HG03039 (cell line): ENCODE results near the gene PTPRJ.
"Not testable (repeated sequence)": the region's sequence is repeated elsewhere in the genome, so short reads cannot be mapped to it uniquely, and the experiment has no call there.

Source experiments
- ATAC-seq: cut with Tn5 transposase; IDR thresholded peaks from one replicate; pipeline ENCODE4 v1.9.1; 2021; ENCODE audit warnings: mild to moderate bottlenecking, moderate library complexity; ENCODE audit not compliant: unreplicated experiment

The PTPRJ gene

DNA sequence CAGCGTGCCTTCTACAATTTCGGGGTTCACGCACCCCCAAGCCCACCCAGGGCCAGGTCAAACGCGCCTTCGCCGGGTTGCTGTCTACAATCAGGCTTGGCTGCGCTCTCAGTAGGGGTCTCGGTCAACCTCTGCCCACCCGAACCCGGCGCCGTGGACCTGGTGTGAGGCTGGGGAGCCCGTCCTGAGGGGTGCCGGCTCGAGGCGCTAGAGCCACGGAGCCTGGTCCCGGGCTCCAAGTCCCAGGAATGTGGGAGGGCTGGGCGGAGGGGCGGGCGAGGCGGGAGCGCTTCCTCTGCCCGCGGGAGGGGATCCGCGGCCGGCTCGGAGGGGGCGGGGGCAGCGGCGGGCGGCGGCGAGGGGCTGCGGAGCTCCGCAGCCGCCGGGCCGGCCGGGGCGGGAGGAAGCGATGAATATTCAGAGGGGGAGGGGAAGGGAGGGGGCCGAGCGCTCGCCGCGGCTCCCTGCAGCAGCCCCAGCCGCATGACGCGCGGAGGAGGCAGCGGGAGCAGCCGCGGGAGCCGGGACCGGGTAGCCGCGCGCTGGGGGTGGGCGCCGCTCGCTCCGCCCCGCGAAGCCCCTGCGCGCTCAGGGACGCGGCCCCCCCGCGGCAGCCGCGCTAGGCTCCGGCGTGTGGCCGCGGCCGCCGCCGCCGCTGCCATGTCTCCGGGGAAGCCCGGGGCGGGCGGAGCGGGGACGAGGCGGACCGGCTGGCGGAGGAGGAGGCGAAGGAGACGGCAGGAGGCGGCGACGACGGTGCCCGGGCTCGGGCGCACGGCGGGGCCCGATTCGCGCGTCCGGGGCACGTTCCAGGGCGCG, at the start of gene PTPRJ:
PTPRJ (plus strand) TSS at position 472 of the 819 bp plus-strand sequence. CDS start 354 bp downstream, outside the sequence.
- peak; percentile 46 for ATAC-seq

DNA sequence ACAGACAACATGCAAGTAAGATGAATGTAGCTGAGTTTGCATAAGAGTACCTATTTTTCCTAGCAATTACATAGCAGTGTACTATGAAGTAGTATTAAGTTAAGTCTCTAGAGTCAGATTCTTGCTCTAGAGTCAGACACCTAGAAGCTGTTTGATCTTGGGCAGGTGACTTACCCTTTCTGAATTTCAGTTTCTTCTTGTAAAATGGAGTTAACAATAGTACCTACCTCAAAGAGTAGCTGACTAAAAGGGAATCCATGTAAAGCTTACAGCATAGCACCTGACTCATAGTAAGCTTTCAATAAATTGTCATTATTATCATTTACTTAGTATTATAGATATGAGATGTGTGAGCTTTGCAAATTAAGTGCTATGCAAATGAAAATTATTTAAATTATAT, 47.8 kb upstream of the PTPRJ start:
- ATAC-seq, result no peak

DNA sequence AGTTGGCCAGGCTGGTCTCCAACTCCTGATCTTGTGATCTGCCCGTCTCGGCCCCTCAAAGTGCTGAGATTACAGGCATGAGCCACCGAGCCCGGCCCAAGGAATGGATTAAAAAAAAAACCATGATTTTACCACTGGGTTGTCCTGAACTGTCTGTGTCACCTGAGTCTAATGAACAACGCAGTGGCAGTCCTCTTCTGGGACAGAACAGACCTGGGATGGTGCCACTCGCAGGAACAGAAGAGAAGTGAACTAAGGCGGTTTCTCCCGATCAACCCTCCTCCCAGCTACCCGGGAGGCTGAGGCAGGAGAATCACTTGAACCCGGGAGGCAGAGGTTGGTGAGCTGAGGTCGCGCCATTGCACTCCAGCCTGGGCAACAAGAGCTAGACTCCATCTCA, 46.6 kb upstream of the PTPRJ start:
- ATAC-seq, result not testable (repeated sequence)

DNA sequence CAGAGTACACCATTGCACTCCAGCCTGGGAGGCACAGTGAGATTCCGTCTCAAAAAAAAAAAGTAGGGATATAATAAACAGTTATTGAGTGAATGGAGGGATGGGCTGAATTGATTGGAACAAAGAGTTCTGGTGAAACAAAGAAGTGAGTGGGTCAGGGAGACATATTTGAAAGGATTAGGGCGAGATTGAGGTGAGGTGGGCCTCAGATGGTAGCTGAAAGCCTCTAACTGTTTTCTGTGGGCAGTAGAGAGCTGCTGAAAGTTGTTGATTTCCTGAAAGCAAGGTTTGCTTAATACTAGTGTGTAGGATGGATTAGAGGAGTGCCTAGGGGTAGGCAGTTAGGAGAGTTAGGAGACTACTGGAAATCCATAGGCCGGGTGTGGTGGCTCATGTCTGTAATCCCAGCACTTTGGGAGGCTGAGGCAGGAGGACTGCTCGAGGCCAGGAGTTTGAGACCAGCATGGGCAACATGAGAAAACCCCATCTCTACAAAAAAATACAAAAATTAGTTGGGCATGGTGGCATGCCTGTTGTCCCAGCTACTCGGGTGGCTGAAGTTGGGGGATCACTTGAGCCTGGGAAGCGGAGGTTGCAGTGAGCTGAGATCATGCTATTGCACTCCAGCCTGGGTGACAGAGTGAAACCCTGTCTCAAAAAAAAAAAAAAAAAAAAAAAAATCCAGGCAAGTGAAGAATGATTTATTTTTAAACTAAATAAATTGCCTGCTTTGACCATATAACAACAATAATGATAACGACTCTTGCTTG, 41.4 kb upstream of the PTPRJ start:
- no peak for ATAC-seq

DNA sequence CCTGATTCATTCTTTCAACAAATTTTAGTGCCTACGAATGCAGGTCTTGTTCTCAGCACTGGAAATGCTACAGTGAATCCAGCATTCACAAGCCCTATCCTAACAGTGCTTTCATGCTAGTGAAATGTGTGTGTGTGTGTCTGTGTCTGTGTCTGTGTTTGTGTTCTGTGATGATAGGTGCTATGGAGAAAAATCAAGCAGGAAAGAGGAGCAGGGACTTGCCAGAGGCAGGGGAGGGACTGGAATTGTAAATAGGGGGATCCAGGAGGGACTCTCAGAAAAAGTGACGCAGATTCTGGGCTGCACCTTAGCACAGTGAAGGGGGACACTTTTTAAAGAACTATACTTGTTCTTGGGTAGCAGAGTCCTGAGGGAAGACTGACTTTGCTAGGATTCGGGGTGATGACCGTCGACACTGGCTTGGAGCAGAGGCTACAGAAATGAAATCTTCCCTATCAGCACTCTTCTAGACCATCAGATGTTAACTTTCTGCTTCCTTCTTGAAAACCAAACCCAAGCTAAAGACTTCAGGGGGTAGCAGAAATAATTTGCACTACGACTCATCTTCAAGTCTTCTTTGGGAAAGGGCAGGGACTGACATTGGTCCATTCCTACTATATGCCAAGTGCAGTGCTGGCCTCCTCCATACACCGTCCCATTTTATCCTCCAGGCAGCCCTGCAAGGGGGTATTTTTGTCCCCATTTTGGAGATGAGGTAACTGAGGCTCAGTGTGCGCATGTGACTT, 39.3 kb upstream of the PTPRJ start:
- ATAC-seq, result no peak

DNA sequence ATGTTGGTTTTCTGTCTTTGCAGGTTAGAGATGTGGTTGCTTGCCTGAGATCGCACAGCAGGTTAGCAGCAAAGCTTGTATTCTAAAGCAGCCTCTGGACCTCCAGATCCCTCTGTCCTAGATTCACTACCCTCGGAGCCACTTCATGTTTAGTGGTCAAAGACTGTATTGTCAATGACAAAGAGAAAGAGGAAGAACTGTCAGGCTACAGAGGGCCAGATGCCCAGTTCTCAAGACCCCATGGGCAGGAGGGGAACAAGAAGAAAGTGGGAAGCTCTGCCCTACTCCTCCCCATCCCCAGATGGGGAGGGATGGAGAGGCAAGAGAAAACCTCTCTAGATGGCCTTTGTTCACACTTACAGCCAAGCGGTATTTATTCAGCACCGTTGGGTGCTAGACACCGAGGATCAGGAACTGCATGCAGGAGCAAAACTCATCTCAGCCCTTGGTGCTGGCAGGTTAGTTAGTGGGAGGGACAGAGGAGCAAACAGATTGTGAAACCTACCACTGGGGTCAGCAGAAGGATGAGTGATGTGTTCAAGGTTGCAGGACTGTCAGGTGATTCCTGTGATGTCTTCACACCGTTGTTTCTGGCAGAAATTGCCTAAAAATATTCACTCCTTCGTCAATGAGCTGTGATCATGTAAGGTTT, 38.3 kb upstream of the PTPRJ start:
- no peak for ATAC-seq

DNA sequence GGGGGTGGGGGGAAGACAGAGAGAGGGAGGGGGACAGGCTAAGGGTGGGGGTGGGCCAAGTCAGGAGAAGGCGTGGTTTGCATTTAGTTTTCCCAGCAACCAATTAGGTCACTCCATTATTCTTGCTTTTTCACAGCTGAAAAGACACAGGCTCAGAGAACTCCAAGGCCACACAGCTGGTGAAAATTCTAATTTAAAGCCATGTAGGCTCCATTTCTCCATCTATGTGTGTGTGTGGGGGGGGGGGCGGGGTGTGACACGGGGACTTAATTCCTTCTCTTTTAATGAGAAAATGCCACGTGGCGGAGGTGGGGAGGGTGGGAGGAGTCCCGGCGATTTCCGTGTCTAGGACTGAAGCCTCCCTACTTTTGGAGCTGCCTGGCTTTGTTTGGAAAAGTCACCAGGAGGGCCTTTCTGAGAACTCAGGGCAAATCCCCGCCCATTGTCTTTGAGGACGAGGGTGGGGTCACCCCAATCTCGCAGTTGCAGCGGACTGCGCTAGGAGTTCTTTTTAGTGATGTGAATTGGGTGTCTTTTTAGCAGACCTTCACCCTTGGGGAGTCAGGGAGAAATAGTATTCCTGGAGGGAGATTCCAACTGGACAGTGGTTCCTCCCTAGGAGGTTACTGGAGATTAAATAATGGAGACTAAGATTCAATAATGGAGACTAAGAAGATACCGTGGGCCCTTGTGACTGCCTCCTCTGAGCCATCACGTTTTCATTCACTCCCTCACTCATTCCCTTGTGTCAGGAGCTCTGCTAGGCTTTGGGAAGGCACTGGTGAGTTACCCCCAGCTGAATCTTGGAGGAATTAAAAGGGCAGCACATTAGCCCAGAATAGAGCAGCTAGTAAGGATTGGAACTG, 36.4 kb upstream of the PTPRJ start:
- ATAC-seq, result no peak

DNA sequence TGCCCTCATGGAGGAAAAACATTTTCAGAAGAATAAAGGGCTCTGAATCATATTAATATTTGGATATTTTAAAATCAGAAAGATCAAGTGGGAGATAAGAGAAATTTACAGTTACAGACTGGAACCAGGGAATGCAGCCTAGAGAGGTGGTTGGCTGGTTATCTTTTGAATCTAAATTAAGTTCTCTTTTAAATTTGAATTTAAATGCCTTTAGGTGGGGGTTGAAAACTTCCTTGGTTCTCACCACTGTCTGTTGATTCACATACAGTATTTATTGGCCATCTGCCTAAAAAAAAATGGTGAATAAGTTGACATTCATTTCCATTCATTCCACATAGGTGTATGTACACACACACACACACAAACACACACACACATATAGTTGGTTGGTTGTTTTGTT, 35.7 kb upstream of the PTPRJ start:
- ATAC-seq, result no peak

DNA sequence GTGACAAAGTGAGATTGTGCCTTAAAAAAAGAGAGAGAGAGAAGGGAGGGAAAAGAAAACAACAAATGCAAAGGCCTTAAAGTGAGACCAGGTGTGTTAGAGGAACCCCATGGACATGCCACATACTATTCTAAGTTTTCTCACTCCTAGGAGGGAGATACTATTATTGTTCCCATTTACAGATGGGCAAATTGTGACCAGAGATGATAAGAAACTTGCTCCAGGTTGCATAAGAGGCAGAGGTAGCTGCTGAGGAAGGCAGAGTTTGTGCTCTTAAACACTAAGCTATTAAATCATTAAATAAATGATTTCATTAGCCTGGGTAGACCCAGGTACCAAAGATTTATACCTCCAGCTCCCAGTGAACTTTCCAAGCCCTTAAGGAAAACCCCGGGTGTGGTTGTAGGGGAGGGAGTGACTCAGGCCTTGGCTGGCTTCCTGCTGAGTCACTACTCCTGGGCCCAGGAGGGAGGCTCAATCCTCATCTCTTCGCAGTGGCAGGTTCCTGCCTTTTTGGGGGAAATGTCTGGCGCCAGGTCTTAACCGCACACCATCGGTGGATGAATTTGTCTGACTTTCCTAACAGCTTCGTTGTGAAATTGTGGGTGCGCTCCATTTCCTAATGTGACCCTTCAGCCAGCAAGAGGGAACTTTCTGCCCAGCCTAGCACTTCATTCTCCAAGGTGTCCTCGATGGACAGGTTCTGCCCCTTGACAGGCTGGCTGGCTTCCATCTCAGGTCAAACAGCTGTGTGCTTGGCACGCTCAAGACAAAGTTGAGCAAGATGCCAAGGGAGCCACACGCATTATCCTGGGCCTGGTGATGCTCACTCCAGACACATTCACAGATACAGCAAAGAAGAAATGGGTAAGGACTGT, 33.4 kb upstream of the PTPRJ start:
- no peak for ATAC-seq

DNA sequence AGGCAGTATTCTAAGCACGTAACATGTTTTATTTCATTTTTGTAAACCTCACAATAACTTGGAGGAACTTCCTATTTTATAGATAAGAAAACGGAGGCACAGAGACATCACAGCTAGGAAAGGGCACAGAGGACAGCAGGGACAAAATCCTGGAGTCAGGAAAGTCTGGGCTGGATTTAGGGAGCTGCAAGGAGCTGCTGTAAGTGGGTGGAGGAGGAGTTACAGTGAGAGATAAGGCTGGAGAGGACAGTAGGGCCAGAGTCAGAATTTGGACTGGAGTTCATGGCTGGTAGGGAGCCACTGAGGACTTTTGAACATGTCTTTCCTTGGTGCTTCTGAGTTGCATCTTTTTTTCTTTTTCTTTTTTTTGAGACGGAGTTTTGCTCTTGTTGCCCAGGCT, 32.2 kb upstream of the PTPRJ start:
- no peak for ATAC-seq

DNA sequence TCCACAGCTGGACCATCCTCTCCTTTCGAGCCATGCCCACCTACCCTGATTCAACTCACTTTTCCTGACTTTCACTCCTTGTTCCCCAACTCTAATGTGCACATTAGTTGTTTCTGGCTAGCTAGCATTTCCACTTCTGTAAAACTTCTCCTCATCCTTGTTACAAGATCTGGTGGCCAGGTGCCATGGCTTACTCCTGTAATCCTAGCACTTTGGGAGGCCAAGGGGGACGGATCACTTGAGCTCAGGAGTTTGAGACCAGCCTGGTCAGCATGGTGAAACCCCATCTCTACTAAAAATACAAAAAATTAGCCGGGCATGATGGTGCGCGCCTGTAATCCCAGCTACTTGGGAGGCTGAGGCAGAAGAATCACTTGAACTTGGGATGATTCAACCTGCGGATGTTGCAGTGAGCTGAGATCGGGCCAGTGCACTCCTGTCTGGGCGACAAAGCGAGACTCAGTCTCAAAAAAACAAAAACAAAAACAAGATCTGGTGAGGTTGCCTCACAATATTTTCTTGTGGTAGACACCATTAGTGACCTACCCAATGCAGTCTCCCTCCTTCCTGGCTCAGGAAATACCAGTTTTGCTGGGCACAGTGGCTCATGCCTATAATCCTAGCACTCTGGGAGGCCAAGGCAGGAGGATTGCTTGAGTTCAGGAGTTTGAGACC, 31.2 kb upstream of the PTPRJ start:
- not testable (repeated sequence) for ATAC-seq

DNA sequence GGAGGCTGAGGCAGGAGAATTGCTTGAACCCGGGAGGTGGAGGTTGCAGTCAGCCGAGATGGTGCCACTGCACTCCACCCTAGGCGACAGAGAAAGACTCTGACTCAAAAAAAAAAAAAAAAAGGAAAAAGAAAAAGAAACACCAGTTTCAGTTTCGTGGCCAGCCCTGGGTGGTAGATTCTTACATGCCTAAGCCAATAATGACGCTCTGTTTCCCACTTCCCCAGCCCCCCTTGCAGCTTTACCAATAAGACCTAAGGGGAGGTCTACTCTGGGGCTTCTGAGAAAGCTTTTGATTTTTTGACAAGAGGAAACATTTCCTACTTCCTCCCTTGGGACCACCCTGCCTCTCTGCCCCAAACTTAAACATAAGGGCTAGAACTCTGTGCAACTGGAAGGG, 30.0 kb upstream of the PTPRJ start:
- ATAC-seq, result no peak

DNA sequence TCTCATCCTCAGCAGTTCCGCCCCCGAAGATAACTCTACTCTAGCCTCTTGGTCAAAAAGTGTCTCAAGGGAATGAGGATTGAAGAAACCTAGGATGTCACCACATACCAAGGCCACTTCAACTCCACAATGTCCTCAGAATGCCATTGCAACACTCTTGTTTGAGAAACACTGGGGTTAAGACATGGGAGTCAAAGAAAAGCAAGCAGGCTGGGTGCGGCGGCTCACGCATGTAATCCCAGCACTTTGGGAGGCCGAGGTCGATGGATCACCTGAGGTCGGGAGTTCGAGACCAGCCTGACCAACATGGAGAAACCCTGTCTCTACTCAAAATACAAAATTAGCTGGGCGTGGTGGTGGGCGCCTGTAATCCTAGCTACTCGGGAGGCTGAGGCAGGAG, 28.9 kb upstream of the PTPRJ start:
- not testable (repeated sequence) for ATAC-seq

DNA sequence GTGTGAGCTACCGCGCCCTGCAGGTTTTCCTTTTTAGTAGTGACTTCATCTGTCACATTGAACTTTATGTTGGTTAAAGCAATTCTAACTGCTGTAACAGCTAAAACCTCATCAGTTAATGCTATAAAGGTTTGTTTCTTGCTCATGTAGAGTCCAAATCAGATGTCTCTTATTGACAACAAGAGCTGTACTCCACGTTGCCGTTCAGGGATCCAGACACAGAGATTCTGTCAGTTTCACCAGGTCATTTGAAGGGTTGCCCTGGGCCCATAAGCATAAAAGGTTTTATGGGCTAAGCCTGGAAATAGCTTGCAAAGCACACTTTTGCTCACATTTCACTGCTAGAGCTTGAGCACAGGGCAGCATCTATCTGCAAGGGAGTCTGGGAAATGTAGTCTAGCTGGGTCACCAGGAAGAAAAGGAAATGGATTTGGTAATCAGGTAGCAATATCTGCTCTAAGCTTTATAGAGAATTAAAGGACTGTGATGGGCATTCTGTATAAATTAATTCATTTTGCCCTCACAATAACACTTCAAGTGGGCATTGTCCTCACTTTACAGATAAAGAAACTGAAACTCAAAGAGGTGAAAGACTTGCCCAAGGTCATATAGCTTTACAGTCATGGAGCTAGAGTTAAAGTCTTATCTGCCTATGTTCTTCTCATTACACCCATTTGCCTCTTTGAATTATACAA, 25.2 kb upstream of the PTPRJ start:
- ATAC-seq, result no peak

DNA sequence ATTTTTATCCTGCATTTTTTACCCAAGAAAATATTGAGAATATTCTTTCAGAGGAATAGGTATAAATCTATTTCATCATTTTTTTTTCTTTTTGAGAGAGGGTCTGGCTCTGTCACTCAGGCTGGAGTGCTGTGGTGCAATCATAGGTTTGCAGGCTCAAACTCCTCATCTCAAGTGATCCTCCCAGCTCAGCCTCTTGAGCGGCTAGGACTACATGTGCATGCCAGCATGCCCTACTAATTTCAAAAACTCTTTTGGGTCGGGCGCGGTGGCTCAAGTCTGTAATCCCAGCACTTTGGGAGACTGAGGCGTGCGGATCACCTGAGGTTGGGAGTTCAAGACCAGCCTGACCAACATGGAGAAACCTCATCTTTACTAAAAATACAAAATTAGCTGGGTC, 20.3 kb upstream of the PTPRJ start:
- ATAC-seq, result no peak

DNA sequence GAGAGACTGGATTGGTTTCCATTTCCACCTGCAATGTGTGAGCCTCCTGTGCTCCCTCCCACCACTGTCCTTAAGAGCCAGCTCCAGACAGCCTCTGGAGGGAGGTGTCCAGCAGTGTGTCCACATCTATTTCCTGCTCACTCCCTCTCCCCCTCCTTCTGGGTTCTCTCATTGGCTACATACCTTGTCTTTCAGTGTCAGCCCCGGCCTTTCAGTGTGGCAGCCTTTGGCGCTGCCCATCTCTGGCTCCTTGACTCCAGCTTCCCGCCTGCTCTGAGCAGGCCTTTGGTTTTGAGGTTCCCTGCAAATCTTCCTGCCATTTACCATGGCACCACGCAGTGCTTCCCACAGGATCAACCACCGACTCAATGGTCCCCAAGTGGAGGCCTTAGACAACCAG, 19.0 kb upstream of the PTPRJ start:
- ATAC-seq, result no peak

DNA sequence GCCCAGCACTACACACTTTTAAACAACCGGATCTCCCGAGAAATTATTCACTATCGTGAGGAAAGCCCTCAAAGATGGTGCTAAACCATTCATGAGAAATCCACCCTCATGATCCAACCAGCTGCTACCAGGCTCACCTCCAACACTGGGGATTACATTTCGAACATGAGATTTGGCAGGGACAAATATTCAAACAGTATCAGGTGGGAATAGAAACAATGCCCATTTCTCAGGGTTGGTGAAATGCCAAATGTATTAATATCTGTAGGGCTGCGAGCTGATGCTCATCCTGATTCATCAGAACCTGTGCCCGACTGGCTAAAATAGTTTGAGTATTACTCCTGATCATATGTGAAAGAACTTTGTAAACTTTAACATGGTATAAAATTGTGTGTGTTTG, 15.8 kb upstream of the PTPRJ start:
- ATAC-seq, result no peak
